22Rv1 (cell line): ENCODE measurements around the gene ODAD2.

ENCODE experiments used
- H3K27ac ChIP-seq: fragments of 450-650 bp; 2 replicates; pipeline ENCODE4 v1.5.1; 2017
- CTCF ChIP-seq: fragments of 450-650 bp; IDR thresholded peaks from 2 replicates; pipeline ENCODE4 v1.5.1; 2017; ENCODE audit warnings: mild to moderate bottlenecking
- ZFX ChIP-seq: fragments of 450-650 bp; IDR thresholded peaks from 2 replicates; pipeline ENCODE4 v1.6.1; 2017; ENCODE audit warnings: antibody characterized with exemption, borderline replicate concordance

The ODAD2 gene

GRCh38 chr10:27949528-27950241 is 49.2 kb downstream of the ODAD2 start:
- no peak overlapping the region for H3K27ac ChIP-seq
- TF ChIP-seq ZFX (no peak), CTCF (no peak)

DNA sequence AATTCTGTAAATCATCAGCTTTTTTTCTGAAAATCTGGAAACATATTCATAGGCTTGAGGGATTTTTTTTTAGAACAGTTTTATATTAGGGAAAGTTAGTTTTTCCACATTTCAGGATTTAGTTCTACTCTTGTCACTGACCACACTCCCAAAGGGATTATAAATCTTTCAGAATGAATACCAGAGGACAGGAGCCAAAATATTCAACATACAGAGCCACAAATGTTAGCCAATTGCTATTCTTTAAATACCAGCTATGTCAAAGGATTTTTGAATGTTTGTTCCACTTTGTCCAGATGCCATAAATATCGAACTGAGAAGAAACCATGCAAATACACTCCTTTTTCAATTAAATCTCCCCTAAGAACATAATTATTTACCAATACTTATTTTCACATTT is 50.7 kb downstream of the ODAD2 start:
- H3K27ac ChIP-seq: no peak overlapping the region
- TF ChIP-seq CTCF (no peak), ZFX (no peak)

DNA sequence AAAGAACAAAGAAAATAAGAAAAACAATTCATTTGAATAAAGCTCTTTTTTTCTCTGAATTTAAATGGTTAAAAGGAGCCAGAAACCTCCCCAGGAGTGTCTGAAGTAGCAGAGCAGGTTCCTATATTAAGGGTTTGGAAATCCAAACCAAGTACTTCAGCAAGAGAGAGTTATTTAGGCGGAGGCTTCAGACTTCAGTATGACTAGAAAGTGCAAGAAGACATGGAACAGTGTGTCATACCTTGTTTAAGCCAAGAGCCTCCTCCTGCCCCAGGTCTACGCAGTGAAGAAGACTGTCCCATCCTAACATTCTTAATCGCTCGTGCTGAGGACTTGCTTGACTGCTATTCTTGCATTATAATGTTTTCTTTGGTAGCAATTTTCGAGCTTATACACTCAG is 51.3 kb downstream of the ODAD2 start:
- H3K27ac ChIP-seq: no peak overlapping the region
- TF ChIP-seq ZFX (no peak), CTCF (no peak)

- TF ChIP-seq ZFX: no peak
- no peak overlapping the region for H3K27ac ChIP-seq
Measured at GRCh38 chr10:27944005-27944404, 54.9 kb downstream of the ODAD2 start.

DNA sequence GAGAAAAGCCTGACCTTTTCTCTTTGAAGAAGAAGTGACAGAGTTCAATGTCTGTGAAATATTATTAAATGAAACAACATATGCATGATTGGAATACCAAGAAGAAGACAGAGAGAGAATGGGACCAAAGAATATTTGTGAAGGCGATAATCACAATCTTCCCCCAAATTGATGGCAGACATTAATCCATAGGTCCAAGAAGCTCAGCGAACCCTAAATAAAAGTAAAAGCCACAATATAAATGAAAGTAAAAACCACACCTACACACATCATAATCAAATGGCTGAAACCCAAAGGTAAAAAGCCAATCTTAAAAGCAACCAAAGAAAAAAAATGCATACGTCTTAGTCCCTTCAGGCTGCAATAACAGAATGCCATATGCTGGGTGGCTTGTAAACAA is 84.0 kb downstream of the ODAD2 start:
- TF ChIP-seq CTCF (no peak), ZFX (no peak)

GRCh38 chr10:27912231-27912630 is 86.6 kb downstream of the ODAD2 start:
- no peak overlapping the region for H3K27ac ChIP-seq
- TF ChIP-seq ZFX: no peak
- TF ChIP-seq CTCF: no peak

More for the DNA sequence above, 84.0 kb downstream of the ODAD2 start:
- no peak overlapping the region for H3K27ac ChIP-seq

- no peak overlapping the region for H3K27ac ChIP-seq
- no peak for TF ChIP-seq CTCF
- TF ChIP-seq ZFX: no peak
Measured at GRCh38 chr10:27911539-27911938, 87.3 kb downstream of the ODAD2 start.

DNA sequence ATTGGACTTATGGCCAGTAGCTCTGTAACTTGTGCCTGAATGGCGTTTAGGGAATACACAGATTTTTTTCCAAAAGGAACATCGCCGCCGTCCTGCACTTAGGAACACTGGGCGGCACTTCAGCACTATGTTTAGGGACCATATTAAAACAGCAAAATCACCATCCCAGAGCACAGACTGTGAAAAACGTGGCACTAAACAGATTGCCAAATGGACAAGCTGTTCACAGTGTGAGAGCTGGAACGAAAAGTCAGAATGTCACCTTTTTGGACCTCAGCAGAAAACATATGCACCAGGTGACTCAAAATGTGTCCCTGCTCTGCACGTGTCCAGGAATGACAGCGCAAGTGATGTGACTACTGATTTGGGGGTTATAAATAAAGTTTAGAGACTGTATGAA is 87.9 kb downstream of the ODAD2 start:
- no peak overlapping the region for H3K27ac ChIP-seq
- TF ChIP-seq CTCF: no peak
- TF ChIP-seq ZFX: no peak
